GM06990 (cell line): ENCODE results near the gene FUCA2.
"Not testable (repeated sequence)": the region's sequence is repeated elsewhere in the genome, so short reads cannot be mapped to it uniquely, and the experiment has no call there.

Experiments used
- DNase-seq: peaks from one replicate; pipeline ENCODE4 v3.0.0-alpha.2; 2011; ENCODE audit not compliant: insufficient read length; ENCODE audit errors: extremely low read depth
- H3K27me3 ChIP-seq: replicated peaks from 2 replicates; pipeline ENCODE4 v1.6.0; 2011; ENCODE audit warnings: low read length; ENCODE audit not compliant: control insufficient read depth, insufficient read depth
- H3K36me3 ChIP-seq: 2 replicates; pipeline ENCODE4 v1.5.1; 2011; ENCODE audit warnings: low read length; ENCODE audit not compliant: control insufficient read depth, insufficient read depth
- H3K4me3 ChIP-seq: replicated peaks from 2 replicates; pipeline ENCODE4 v1.5.1; 2011; ENCODE audit warnings: low read depth, mild to moderate bottlenecking, control low read depth, low read length
- TF ChIP-seq, protein P1 (sequence below): IDR thresholded peaks from 2 replicates; pipeline ENCODE4 v1.5.1; 2011; ENCODE audit warnings: low read length, control low read depth, mild to moderate bottlenecking, inconsistent platforms; ENCODE audit not compliant: insufficient read depth, poor library complexity, severe bottlenecking

FUCA2 gene

DNA sequence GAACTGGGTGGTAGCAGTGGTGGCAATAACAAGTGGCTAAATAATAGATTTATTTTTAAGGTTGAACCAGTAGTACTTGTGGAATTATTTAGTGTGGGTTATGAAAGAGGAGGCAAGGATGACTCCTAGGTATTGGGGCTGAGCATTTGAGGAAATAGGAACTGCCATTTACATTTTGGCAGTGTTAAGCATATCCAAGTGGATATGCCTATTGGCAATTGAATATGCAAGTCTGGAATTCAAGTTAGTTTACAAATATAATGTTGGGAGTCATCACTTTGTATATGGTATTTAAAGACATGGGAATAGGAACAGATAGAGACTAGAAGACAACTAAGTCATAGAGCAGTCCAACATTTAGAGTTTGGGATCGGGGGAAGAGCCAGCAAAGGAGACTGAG lies 35.0 kb downstream of the FUCA2 start:
- no peaks in the 10 kb centered on the region for H3K36me3 ChIP-seq
- DNase-seq = no peak
- H3K4me3 ChIP-seq = no peak overlapping the region
- TF ChIP-seq, protein P1, sequence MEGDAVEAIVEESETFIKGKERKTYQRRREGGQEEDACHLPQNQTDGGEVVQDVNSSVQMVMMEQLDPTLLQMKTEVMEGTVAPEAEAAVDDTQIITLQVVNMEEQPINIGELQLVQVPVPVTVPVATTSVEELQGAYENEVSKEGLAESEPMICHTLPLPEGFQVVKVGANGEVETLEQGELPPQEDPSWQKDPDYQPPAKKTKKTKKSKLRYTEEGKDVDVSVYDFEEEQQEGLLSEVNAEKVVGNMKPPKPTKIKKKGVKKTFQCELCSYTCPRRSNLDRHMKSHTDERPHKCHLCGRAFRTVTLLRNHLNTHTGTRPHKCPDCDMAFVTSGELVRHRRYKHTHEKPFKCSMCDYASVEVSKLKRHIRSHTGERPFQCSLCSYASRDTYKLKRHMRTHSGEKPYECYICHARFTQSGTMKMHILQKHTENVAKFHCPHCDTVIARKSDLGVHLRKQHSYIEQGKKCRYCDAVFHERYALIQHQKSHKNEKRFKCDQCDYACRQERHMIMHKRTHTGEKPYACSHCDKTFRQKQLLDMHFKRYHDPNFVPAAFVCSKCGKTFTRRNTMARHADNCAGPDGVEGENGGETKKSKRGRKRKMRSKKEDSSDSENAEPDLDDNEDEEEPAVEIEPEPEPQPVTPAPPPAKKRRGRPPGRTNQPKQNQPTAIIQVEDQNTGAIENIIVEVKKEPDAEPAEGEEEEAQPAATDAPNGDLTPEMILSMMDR = no peak
- H3K27me3 ChIP-seq = no peaks in the 10 kb centered on the region

DNA sequence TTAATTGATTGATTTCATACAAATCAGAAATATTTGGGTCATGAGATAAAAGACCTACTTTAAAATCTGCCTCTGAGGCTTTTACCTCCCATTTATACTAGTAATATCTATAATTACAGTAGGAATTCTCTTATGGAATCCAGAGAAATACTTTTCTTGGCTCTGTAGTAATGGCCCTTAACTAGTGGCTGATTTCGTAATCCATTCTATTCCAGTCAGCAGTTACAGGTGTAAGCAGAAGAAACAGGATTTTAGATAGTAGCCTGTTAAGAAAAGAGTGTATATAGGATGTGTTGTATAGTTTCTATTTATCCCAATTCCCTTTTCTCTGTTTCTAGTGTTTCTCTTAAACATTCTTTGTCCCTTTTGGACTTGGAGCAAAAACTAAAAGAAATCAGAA lies 39.7 kb downstream of the FUCA2 start:
- Histone ChIP-seq H3K36me3 (no peaks in the 10 kb centered on the region), H3K27me3 (no peaks in the 10 kb centered on the region), H3K4me3 (no peak overlapping the region)
- DNase-seq = no peak
- TF ChIP-seq, protein P1 = no peak

DNA sequence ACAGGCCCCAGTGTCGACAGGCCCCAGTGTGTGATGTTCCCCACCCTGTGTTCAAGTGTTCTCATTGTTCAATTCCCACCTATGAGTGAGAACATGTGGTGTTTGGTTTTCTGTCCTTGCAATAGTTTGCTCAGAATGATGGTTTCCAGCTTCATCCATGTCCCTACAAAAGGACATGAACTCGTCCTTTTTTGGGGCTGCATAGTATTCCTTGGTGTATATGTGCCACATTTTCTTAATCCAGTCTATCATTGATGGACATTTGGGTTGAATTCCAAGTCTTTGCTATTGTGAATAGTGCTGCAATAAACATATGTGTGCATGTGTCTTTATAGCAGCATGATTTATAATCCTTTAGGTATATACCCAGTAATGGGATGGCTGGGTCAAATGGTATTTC lies 42.7 kb downstream of the FUCA2 start:
- not testable (repeated sequence) for H3K27me3 ChIP-seq, DNase-seq, H3K4me3 ChIP-seq, H3K36me3 ChIP-seq

DNA sequence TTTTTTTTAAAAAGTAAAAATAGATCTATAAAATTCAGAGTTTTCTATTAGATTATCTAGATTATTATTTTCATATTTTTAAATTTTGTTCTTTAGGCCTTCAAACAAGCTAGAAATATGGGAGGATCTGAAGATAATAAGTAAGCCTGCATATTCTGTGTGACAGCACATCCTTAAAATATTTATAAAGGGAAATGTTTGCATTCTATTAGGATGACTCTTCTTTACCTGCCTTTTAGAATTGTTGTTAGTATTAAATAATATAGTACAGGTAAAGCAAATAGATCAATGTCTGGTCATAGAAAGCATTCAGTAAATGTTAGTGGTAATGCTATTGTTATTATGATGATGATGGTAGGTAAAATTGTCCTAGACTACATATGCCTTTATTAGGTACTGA lies 43.5 kb downstream of the FUCA2 start:
- Histone ChIP-seq H3K36me3 (no peaks in the 10 kb centered on the region), H3K4me3 (no peak overlapping the region), H3K27me3 (no peaks in the 10 kb centered on the region)
- TF ChIP-seq, protein P1 = no peak
- no peak for DNase-seq

DNA sequence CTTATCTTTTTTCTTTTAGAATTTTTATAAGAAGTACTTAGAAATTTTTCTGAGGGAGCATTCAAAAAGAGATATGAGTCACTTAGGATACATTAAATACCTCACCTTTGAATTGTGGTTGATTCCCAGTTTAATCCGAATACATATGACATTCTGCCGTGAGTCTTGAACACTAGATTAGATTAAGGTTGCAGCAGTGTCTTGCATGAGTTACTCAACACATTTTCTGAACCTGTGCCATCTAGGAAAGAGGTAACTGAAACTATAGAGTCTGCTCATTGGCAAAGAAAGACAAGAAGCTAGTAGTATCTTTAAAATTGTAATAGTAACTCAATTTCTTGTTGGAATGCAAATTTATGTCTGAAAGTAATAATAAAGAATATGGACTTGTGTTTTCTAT lies 46.0 kb downstream of the FUCA2 start:
- Histone ChIP-seq H3K36me3 (no peaks in the 10 kb centered on the region), H3K4me3 (no peak overlapping the region), H3K27me3 (no peaks in the 10 kb centered on the region)
- TF ChIP-seq, protein P1 = no peak
- no peak for DNase-seq

DNA sequence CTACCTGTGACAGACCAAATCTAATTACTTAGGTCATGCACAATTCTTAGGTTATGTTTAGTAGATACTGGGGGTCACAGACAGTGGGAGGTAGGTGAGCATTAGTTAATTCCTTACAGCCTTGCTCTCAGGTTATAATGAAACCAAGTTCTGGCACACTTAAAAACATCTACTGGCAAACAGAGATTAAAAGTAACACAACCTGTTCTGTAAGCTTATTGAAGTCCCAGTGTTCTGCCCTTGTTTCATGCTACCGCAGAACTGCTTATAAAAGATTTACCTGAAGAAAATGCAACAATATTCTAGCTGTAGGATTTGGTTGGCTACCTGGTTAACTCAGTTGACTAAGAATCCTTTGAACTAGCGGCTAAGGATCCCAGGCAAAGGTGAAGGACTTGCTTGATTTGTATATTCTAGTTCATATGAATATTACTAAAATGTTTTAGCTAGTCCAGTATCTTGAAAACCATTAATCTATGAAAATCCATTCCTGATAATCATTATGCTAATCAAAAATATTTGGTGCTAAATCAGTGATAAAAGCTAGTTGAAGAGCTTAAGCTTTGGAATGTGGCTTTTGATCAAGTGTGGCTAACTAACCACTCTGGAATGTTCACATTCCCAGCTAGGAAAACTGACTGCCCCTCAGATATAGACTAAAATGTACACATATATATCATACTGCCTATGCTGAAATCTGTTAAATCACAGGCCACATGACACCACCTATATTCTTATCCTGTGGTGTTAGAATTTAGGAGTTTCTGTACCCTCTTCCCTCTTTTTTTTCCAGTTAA lies 53.8 kb downstream of the FUCA2 start:
- no peaks in the 10 kb centered on the region for H3K27me3 ChIP-seq
- H3K36me3 ChIP-seq = no peaks in the 10 kb centered on the region; the same call in 1 of the 2 replicates
- no peak for DNase-seq
- TF ChIP-seq, protein P1 = no peak
- no peak overlapping the region for H3K4me3 ChIP-seq
